ENCODE measurements around the gene ZNF423.

DNA sequence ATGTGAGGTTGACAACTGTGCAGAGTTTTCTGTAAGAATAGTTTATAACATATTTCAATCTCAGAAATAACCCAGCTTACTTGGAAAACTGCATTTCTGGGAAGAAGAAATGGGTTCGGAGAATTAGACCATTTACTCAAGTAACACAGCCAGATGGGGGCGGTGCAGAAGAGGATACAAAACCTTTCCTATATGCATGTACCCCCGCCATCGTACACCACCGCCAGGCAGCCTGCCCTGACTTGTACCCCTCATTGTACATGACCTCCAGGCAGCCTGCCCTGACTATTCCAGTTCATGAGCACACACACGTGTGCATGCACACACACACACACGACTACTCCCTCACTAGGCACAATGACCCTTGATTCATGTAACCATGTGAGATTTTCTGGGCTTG is 328.3 kb downstream of the ZNF423 start:
- no peak for TF ChIP-seq SP1 (IDR thresholded peaks at IDR 0.05)
- no peak for TF ChIP-seq SUZ12 (IDR thresholded peaks at IDR 0.05)
